Stimulated activated CD8-positive, alpha-beta memory T cell treated with anti-CD3 and anti-CD28 coated beads, Interleukin-12 subunit alpha, Interleukin-12 subunit beta, amount 100 ng/mL, for 24 hours (primary cell): Measurements from ENCODE around the gene FBXL7.

ENCODE experiments used
- DNase-seq: peaks from one replicate; pipeline ENCODE4 v3.0.0-alpha.2; 2020; ENCODE audit errors: extremely low read depth

FBXL7 gene

GRCh38 chr5:15502208-15502607, 2.2 kb downstream of the FBXL7 start:
- no peak for DNase-seq

- no peak for DNase-seq
These were observed 6.2 kb downstream of the FBXL7 start for GRCh38 chr5:15506146-15506545.

GRCh38 chr5:15506897-15507296, 6.9 kb downstream of the FBXL7 start:
- no peak for DNase-seq

GRCh38 chr5:15510092-15510491, 10.1 kb downstream of the FBXL7 start:
- no peak for DNase-seq

GRCh38 chr5:15510831-15511230, 10.9 kb downstream of the FBXL7 start:
- no peak for DNase-seq

- DNase-seq, result no peak
These were observed 13.5 kb downstream of the FBXL7 start for GRCh38 chr5:15513431-15513830.

GRCh38 chr5:15513911-15514310, 13.9 kb downstream of the FBXL7 start:
- no peak for DNase-seq

- DNase-seq, result no peak
These were observed 15.2 kb downstream of the FBXL7 start for GRCh38 chr5:15515229-15515628.

- DNase-seq, result no peak
These were observed 16.5 kb downstream of the FBXL7 start for GRCh38 chr5:15516486-15516885.

GRCh38 chr5:15518786-15519185, 18.8 kb downstream of the FBXL7 start:
- DNase-seq, result no peak

GRCh38 chr5:15520856-15521255, 20.9 kb downstream of the FBXL7 start:
- DNase-seq, result no peak

GRCh38 chr5:15521381-15522186, 21.6 kb downstream of the FBXL7 start:
- no peak for DNase-seq

- DNase-seq, result no peak
These were observed 22.2 kb downstream of the FBXL7 start for GRCh38 chr5:15522187-15522520.

GRCh38 chr5:15524712-15525111, 24.7 kb downstream of the FBXL7 start:
- DNase-seq, result no peak

GRCh38 chr5:15525703-15526275, 25.8 kb downstream of the FBXL7 start:
- no peak for DNase-seq

- DNase-seq, result no peak
These were observed 26.4 kb downstream of the FBXL7 start for GRCh38 chr5:15526413-15526812.

- no peak for DNase-seq
These were observed 28.5 kb downstream of the FBXL7 start for GRCh38 chr5:15528476-15528875.

GRCh38 chr5:15529013-15529412, 29.0 kb downstream of the FBXL7 start:
- DNase-seq, result no peak

- DNase-seq, result no peak
These were observed 29.8 kb downstream of the FBXL7 start for GRCh38 chr5:15529821-15530220.

- DNase-seq, result no peak
These were observed 33.3 kb downstream of the FBXL7 start for GRCh38 chr5:15533129-15533893.

GRCh38 chr5:15535938-15536337, 36.0 kb downstream of the FBXL7 start:
- no peak for DNase-seq

GRCh38 chr5:15538516-15538915, 38.5 kb downstream of the FBXL7 start:
- no peak for DNase-seq

- DNase-seq, result no peak
These were observed 40.0 kb downstream of the FBXL7 start for GRCh38 chr5:15539951-15540350.
